HL-60 (cell line): ENCODE measurements around the gene TMPRSS3.

Experiments
- DNase-seq, 2 experiments: peaks; one replicate each; pipeline ENCODE4 v3.0.0-alpha.2; 2010 to 2020; ENCODE audit warnings: low read depth in 1 of 2, low spot score in 1 of 2
- H3K27ac ChIP-seq: fragments of 250-450 bp; sonication (Bioruptor Pico); replicated peaks from 2 replicates; pipeline ENCODE4 v1.5.1; 2020; ENCODE audit warnings: mild to moderate bottlenecking, moderate library complexity
- H3K27me3 ChIP-seq: fragments of 250-450 bp; sonication (Bioruptor Pico); 2 replicates; pipeline ENCODE4 v1.5.1; 2021; ENCODE audit warnings: mild to moderate bottlenecking, moderate library complexity; ENCODE audit not compliant: insufficient read depth, poor library complexity, severe bottlenecking
- H3K4me3 ChIP-seq: replicated peaks from 2 replicates; pipeline ENCODE4 v1.5.1; 2011; ENCODE audit warnings: mild to moderate bottlenecking, control low read depth, low read length; ENCODE audit not compliant: insufficient read depth
- GABPA ChIP-seq: IDR thresholded peaks from 2 replicates; pipeline ENCODE4 v1.6.1; 2012; ENCODE audit warnings: low read depth
- POLR2AphosphoS5 ChIP-seq: IDR thresholded peaks from 2 replicates; pipeline ENCODE4 v1.6.1; 2012; ENCODE audit warnings: low read depth
- REST ChIP-seq: IDR thresholded peaks from 2 replicates; pipeline ENCODE4 v1.6.1; 2012; ENCODE audit warnings: low read depth; ENCODE audit not compliant: insufficient replicate concordance
- SPI1 ChIP-seq: IDR thresholded peaks from 2 replicates; pipeline ENCODE4 v1.6.1; 2012; ENCODE audit warnings: low read depth, mild to moderate bottlenecking, borderline replicate concordance
- TF ChIP-seq, protein P1 (sequence below): IDR thresholded peaks from one replicate; pipeline ENCODE4 v1.5.1; 2011; ENCODE audit warnings: low read length, control low read depth, inconsistent platforms; ENCODE audit not compliant: insufficient read depth

TMPRSS3 gene

DNA sequence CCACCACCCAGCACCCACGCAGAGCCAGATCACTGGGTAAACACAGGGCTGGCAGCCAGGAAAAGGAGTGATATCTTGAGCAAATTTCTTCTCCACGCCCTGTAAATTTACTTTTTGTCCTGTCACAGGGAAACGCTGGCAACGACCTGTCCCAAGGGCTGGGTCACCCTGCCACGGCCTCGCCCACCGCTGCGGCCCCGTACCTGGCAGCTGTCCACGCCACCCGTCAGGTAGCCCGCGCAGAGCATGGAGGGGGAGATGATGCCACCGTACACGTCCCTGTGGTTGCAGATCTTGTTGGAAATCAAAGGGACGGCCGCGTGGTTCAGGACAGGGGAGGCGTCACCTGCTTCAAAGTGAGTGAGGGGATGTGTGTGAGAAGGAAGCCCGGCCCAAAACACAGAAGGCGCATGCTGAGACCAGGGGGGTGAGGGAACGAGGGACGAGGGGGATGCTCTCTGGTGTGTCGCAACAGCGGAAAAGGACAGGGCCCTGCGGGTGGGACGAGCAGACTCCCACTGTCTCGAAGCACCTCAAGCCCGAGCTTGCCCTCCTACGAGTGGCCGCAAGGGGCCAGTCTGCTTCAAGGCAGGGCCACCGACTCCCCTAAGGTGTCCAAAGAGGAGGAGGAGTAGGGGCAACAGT is 19.4 kb downstream of the TMPRSS3 start:
- no peak for TF ChIP-seq REST
- TF ChIP-seq, protein P1, sequence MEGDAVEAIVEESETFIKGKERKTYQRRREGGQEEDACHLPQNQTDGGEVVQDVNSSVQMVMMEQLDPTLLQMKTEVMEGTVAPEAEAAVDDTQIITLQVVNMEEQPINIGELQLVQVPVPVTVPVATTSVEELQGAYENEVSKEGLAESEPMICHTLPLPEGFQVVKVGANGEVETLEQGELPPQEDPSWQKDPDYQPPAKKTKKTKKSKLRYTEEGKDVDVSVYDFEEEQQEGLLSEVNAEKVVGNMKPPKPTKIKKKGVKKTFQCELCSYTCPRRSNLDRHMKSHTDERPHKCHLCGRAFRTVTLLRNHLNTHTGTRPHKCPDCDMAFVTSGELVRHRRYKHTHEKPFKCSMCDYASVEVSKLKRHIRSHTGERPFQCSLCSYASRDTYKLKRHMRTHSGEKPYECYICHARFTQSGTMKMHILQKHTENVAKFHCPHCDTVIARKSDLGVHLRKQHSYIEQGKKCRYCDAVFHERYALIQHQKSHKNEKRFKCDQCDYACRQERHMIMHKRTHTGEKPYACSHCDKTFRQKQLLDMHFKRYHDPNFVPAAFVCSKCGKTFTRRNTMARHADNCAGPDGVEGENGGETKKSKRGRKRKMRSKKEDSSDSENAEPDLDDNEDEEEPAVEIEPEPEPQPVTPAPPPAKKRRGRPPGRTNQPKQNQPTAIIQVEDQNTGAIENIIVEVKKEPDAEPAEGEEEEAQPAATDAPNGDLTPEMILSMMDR = no peak
- TF ChIP-seq POLR2AphosphoS5 = no peak
- TF ChIP-seq SPI1 = no peak
- no peak for TF ChIP-seq GABPA
- no peak for DNase-seq
- H3K27me3 ChIP-seq = no peaks in the 10 kb centered on the region
- no peak overlapping the region for H3K27ac ChIP-seq
- no peak overlapping the region for H3K4me3 ChIP-seq

DNA sequence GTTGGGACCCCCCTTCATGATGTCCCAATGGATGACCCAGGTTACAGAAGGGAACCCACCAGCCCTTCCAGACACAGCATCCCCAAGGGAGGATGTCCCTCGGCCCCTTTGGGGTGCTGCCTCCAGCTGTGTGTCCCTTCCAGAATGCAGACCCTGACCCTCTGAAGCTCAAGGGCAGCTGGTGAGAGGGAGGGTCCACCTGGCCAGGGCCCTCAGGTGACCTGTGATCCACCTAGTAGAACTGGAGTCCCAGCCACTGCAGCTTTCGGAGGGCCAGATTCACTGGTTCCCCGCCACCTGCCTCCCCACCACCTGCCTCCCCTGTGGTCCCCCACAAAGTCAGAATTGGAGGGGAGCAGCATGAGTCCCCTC is 19.9 kb downstream of the TMPRSS3 start:
- no peaks in the 10 kb centered on the region for H3K27me3 ChIP-seq
- TF ChIP-seq GABPA (no peak), REST (no peak), SPI1 (no peak), POLR2AphosphoS5 (no peak)
- TF ChIP-seq, protein P1 = no peak
- H3K27ac ChIP-seq = no peak overlapping the region
- no peak overlapping the region for H3K4me3 ChIP-seq
- DNase-seq = no peak

- no peak overlapping the region for H3K27ac ChIP-seq
- H3K4me3 ChIP-seq = no peak overlapping the region
- no peak for DNase-seq
- TF ChIP-seq GABPA (no peak), REST (no peak)
- TF ChIP-seq, protein P1 = no peak
- H3K27me3 ChIP-seq = no peaks in the 10 kb centered on the region
These were observed 20.3 kb downstream of the TMPRSS3 start for GRCh38 chr21:42375506-42375905.
